Measurements from ENCODE around the gene ATL2.

ATL2 gene

GRCh38 chr2:38394903-38395341 is 17.8 kb upstream of the ATL2 start:
- Histone ChIP-seq H3K4me3 (ENCODE audit: low read depth, low read length) (no peak overlapping the region), H3K9me3 (ENCODE audit: control insufficient read depth, insufficient read depth, low read depth, low read length) (no peaks in the 10 kb centered on the region), H3K36me3 (ENCODE audit: control insufficient read depth in 2 of 2, insufficient read depth in 1 of 2, low read length in 2 of 2) (no peaks in the 10 kb centered on the region), H3K27ac (ENCODE audit: extremely low read depth, low read depth, low read length) (peak overlapping the region; percentile 77), H3K4me1 (ENCODE audit: control insufficient read depth, insufficient read depth, low read length) (peaks cover 21% of the 10 kb centered on the region)
- ChIA-PET POLR2A (interaction anchor here (2.3 kb wide), 1 partner anchor 18 kb away, joined by 26 read pairs; the partner anchor contains the start of gene ATL2), CTCF (no interaction called here)
- TF ChIP-seq, protein P1, sequence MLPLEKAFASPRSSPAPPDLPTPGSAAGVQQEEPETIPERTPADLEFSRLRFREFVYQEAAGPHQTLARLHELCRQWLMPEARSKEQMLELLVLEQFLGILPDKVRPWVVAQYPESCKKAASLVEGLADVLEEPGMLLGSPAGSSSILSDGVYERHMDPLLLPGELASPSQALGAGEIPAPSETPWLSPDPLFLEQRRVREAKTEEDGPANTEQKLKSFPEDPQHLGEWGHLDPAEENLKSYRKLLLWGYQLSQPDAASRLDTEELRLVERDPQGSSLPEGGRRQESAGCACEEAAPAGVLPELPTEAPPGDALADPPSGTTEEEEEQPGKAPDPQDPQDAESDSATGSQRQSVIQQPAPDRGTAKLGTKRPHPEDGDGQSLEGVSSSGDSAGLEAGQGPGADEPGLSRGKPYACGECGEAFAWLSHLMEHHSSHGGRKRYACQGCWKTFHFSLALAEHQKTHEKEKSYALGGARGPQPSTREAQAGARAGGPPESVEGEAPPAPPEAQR (tag by site-specific recombination; IDR thresholded peaks at IDR 0.05) = no peak
- TF ChIP-seq, protein P2, sequence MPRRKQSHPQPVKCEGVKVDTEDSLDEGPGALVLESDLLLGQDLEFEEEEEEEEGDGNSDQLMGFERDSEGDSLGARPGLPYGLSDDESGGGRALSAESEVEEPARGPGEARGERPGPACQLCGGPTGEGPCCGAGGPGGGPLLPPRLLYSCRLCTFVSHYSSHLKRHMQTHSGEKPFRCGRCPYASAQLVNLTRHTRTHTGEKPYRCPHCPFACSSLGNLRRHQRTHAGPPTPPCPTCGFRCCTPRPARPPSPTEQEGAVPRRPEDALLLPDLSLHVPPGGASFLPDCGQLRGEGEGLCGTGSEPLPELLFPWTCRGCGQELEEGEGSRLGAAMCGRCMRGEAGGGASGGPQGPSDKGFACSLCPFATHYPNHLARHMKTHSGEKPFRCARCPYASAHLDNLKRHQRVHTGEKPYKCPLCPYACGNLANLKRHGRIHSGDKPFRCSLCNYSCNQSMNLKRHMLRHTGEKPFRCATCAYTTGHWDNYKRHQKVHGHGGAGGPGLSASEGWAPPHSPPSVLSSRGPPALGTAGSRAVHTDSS (tag by site-specific recombination; IDR thresholded peaks at IDR 0.05) = peak; percentile 40; the same call in 1 of the 2 replicates
- TF ChIP-seq ZNF223 (tag by site-specific recombination; IDR thresholded peaks at IDR 0.05) = no peak
- no peak for TF ChIP-seq ZSCAN16 (tag by site-specific recombination; IDR thresholded peaks at IDR 0.05)
- TF ChIP-seq, protein P3, sequence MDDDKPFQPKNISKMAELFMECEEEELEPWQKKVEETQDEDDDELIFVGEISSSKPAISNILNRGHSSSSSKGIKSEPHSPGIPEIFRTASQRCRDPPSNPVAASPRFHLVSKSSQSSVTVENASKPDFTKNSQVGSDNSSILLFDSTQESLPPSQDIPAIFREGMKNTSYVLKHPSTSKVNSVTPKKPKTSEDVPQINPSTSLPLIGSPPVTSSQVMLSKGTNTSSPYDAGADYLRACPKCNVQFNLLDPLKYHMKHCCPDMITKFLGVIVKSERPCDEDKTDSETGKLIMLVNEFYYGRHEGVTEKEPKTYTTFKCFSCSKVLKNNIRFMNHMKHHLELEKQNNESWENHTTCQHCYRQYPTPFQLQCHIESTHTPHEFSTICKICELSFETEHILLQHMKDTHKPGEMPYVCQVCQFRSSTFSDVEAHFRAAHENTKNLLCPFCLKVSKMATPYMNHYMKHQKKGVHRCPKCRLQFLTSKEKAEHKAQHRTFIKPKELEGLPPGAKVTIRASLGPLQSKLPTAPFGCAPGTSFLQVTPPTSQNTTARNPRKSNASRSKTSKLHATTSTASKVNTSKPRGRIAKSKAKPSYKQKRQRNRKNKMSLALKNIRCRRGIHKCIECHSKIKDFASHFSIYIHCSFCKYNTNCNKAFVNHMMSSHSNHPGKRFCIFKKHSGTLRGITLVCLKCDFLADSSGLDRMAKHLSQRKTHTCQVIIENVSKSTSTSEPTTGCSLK (tag by site-specific recombination; IDR thresholded peaks at IDR 0.05) = no peak
- TF ChIP-seq ZNF791 (tag by site-specific recombination; IDR thresholded peaks at IDR 0.05) = no peak
- TF ChIP-seq, protein P4, sequence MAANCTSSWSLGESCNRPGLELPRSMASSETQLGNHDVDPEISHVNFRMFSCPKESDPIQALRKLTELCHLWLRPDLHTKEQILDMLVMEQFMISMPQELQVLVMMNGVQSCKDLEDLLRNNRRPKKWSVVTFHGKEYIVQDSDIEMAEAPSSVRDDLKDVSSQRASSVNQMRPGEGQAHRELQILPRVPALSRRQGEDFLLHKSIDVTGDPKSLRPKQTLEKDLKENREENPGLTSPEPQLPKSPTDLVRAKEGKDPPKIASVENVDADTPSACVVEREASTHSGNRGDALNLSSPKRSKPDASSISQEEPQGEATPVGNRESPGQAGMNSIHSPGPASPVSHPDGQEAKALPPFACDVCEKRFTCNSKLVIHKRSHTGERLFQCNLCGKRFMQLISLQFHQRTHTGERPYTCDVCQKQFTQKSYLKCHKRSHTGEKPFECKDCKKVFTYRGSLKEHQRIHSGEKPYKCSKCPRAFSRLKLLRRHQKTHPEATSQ (tag by site-specific recombination; IDR thresholded peaks at IDR 0.05) = no peak
- TF ChIP-seq ZNF621 (tag by site-specific recombination; IDR thresholded peaks at IDR 0.05) = no peak
- 0 out of 2 replicates have a peak, but pooled peaks have one; percentile 51 for TF ChIP-seq ZNF518A (tag by site-specific recombination; conservative IDR thresholded peaks at IDR 0.05; ENCODE audit: low read depth)
- TF ChIP-seq ZNF324 (tag by site-specific recombination; IDR thresholded peaks at IDR 0.05) = peak; percentile 92
- peak; percentile 62; the same call in 1 of the 2 replicates for TF ChIP-seq WT1 (tag by site-specific recombination; IDR thresholded peaks at IDR 0.05)
- TF ChIP-seq BCL11A (tag by site-specific recombination; IDR thresholded peaks at IDR 0.05; ENCODE audit: low read depth) = peak; percentile 89
- no peak for TF ChIP-seq ZNF416 (tag by site-specific recombination; IDR thresholded peaks at IDR 0.05)
- peak; percentile 8 for TF ChIP-seq SETDB1 (IDR thresholded peaks at IDR 0.05; ENCODE audit: insufficient read length, low read length)
- no peak for TF ChIP-seq ZNF23 (tag by site-specific recombination; IDR thresholded peaks at IDR 0.05; ENCODE audit: borderline replicate concordance)
- TF ChIP-seq ZNF76 (tag by site-specific recombination; IDR thresholded peaks at IDR 0.05; ENCODE audit: borderline replicate concordance, low read depth) = peak; percentile 13; the same call in 1 of the 2 replicates
- no peak for TF ChIP-seq PRDM1 (tag by site-specific recombination; IDR thresholded peaks at IDR 0.05)
- no peak for TF ChIP-seq ZNF19 (tag by site-specific recombination; IDR thresholded peaks at IDR 0.05; ENCODE audit: low read depth)
- no peak for TF ChIP-seq ZNF670 (tag by site-specific recombination; IDR thresholded peaks at IDR 0.05; ENCODE audit: low read depth)
- TF ChIP-seq ZNF555 (tag by site-specific recombination; conservative IDR thresholded peaks at IDR 0.05) = no peak
- TF ChIP-seq KLF8 (tag by site-specific recombination; IDR thresholded peaks at IDR 0.05) = peak; percentile 64; the same call in 1 of the 2 replicates
- TF ChIP-seq SP2 (tag by site-specific recombination; IDR thresholded peaks at IDR 0.05) = no peak
- no peak for TF ChIP-seq ZNF433 (tag by site-specific recombination; IDR thresholded peaks at IDR 0.05; ENCODE audit: low read depth)
- TF ChIP-seq ZFP3 (tag by site-specific recombination; IDR thresholded peaks at IDR 0.05; ENCODE audit: low read depth) = no peak
- no peak for TF ChIP-seq ZBTB7A (tag by site-specific recombination; IDR thresholded peaks at IDR 0.05; ENCODE audit: low read depth)
- no peak for TF ChIP-seq ZNF140 (tag by site-specific recombination; IDR thresholded peaks at IDR 0.05)

Data from HEK293 (cell line).